Lung (tissue), 12 donors: Measurements from ENCODE around the gene AP4M1. TPM values are rescaled to one million over a fixed set of nuclear protein-coding genes. Genes with fewer than 3 reads are reported as not detected.
A peak's percentile ranks its signal among the peaks of the same experiment; 100 is the strongest.
"Not testable (repeated sequence)": the region's sequence is repeated elsewhere in the genome, so short reads cannot be mapped to it uniquely, and the experiment has no call there.

ENCODE experiments used
- ATAC-seq: fragments of 200-7000 bp; cut with Tn5 transposase; one replicate; pipeline ENCODE4 v1.9.1; 2020; ENCODE audit warnings: moderate number of reproducible peaks; ENCODE audit not compliant: insufficient read depth, low FRiP score
- DNase-seq, 3 donors: peaks; one replicate each; pipeline ENCODE4 v3.0.0-alpha.2; 2013 to 2017
- H3K27ac ChIP-seq, 2 donors: one replicate each; pipeline ENCODE4 v1.5.1; 2013; ENCODE audit warnings: mild to moderate bottlenecking in 2 of 2, moderate library complexity in 2 of 2, control low read depth in 1 of 2, inconsistent platforms in 1 of 2, low read depth in 1 of 2, low read length in 1 of 2
- H3K27me3 ChIP-seq, 3 donors: one replicate each; pipeline ENCODE4 v1.5.1; 2013; ENCODE audit warnings: low read length in 2 of 3; ENCODE audit not compliant: control insufficient read depth in 3 of 3, insufficient read depth in 3 of 3
- H3K36me3 ChIP-seq, 4 donors: one replicate each; pipeline ENCODE4 v1.5.1; 2013; ENCODE audit warnings: low read length in 4 of 4, mild to moderate bottlenecking in 1 of 4, moderate library complexity in 1 of 4; ENCODE audit not compliant: control insufficient read depth in 4 of 4, insufficient read depth in 4 of 4
- H3K4me1 ChIP-seq, 5 donors: one replicate each; pipeline ENCODE4 v1.5.1; 2013; ENCODE audit warnings: low read length in 5 of 5, mild to moderate bottlenecking in 2 of 5, moderate library complexity in 1 of 5; ENCODE audit not compliant: control insufficient read depth in 5 of 5, insufficient read depth in 5 of 5
- H3K4me3 ChIP-seq: one replicate; pipeline ENCODE4 v1.5.1; 2013; ENCODE audit warnings: mild to moderate bottlenecking, control low read depth, moderate library complexity
- H3K9ac ChIP-seq, 2 donors: one replicate each; pipeline ENCODE4 v1.5.1; 2013; ENCODE audit warnings: low read length in 2 of 2, control low read depth in 1 of 2; ENCODE audit not compliant: insufficient read depth in 1 of 2
- H3K9me3 ChIP-seq, 4 donors: one replicate each; pipeline ENCODE4 v1.5.1; 2013; ENCODE audit warnings: low read length in 3 of 4, mild to moderate bottlenecking in 1 of 4, moderate library complexity in 1 of 4; ENCODE audit not compliant: control insufficient read depth in 4 of 4, insufficient read depth in 3 of 4
- WGBS, 2 donors: extraction: QIAGEN DNeasy Blood & Tissue Kit; methylation state at CpG; one replicate each; pipeline ENCODE4 v1.1.7; 2013; 5-methylcytosine and 5-hydroxymethylcytosine counted together
- polyA plus RNA-seq, 2 donors: library from polyadenylated mRNA; stranded (reverse); fragments of 200-250 nt; gene quantifications; one replicate each; pipeline ENCODE4 v1.2.1, GENCODE V29; 2013
- total RNA-seq, 2 donors: library from RNA; depleted of rRNA in 1 of 2; stranded (reverse); fragments of >200 nt in 1 of 2; gene quantifications; one replicate each; pipeline ENCODE4 v1.2.1, GENCODE V29; 2014 to 2021
- TF ChIP-seq, protein P1 (sequence below): IDR thresholded peaks from 2 replicates; pipeline ENCODE4 v1.5.1; 2012; ENCODE audit warnings: mild to moderate bottlenecking; ENCODE audit errors: control extremely low read depth, extremely low read depth
- donor health status: control.
- donor health status: control.
- donor health status: Bipolar disorder and iron deficiency.
- donor health status: healthy.
- donor health status: DM: yes; HTN: yes; CAD: no.

AP4M1 gene
- total and polyA plus RNA-seq, 4 donors, result 14.8 to 24.2 (median 17.1) TPM

DNA sequence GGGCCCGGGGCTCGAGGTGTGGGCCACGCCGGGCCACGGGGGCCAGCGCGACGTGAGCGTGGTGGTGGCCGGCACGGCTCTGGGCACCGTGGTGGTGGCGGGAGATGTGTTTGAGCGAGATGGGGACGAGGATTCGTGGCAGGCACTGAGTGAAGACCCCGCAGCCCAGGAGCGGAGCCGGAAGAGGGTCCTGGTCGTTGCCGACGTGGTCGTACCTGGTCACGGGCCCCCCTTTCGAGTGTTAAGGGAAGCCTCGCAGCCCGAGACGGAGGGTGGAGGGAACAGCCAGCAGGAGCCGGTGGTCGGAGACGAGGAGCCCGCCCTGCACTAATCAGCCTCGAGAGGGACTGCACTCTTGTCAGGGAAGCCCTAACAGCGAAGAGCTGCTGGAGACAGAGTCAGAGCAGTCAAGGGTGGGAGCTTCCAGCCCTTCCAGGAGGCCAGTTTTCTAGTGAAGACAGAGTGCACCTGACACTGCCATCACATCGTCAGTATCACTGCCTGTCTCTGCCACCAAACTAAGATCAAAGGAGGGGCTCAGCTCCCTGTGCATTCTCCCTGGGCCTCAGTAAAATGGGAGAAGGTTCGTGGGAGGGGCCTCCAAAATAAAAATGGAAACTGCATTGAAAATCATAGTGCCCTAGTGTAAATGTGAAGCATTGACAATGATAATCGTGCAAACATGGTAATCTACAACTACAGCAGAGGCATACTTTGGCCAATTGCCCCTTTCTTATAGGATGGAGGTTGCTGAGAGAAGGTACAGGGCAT, 26.6 kb downstream of the AP4M1 start:
- WGBS, 2 donors, result 3 to 5% methylated on average over 35 to 37 of the region's 37 CpGs
- H3K4me3 ChIP-seq, result peak overlapping the region; percentile 80
- TF ChIP-seq, protein P1, sequence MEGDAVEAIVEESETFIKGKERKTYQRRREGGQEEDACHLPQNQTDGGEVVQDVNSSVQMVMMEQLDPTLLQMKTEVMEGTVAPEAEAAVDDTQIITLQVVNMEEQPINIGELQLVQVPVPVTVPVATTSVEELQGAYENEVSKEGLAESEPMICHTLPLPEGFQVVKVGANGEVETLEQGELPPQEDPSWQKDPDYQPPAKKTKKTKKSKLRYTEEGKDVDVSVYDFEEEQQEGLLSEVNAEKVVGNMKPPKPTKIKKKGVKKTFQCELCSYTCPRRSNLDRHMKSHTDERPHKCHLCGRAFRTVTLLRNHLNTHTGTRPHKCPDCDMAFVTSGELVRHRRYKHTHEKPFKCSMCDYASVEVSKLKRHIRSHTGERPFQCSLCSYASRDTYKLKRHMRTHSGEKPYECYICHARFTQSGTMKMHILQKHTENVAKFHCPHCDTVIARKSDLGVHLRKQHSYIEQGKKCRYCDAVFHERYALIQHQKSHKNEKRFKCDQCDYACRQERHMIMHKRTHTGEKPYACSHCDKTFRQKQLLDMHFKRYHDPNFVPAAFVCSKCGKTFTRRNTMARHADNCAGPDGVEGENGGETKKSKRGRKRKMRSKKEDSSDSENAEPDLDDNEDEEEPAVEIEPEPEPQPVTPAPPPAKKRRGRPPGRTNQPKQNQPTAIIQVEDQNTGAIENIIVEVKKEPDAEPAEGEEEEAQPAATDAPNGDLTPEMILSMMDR, result no peak
- DNase-seq (peak; percentile 31 to 43 (median 41)), ATAC-seq (no peak)
- H3K27ac ChIP-seq, result peak overlapping the region; percentile 59 to 99
- H3K9me3 ChIP-seq, result no peaks in the 10 kb centered on the region
- H3K36me3 ChIP-seq, result no peaks in the 10 kb centered on the region
- H3K4me1 ChIP-seq, result peaks cover 0 to 15% (median 5%) of the 10 kb centered on the region in 5 donors
- peak overlapping the region in 1 of 2 donors; percentile 46 for H3K9ac ChIP-seq
- H3K27me3 ChIP-seq, result no peaks in the 10 kb centered on the region

DNA sequence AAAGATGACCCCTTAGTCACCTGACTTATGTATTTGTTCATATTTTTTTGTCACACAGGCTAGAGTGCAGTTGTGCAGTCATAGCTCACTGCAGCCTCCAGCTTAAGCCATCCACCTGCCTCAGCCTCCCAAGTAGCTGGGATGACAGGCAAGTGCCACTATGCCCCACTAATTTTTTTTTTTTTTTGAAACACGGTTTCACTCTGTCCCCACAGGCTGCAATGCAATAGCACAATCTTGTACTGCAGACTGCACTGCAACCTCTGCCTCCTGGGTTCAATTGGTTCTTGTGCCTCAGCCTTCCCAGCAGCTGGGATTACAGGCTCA, 27.2 kb downstream of the AP4M1 start:
- no peak for ATAC-seq
- DNase-seq, result no peak
- WGBS, 2 donors, result 65 to 73% methylated on average over 1 of the region's 1 CpG
- no peaks in the 10 kb centered on the region for H3K9me3 ChIP-seq
- H3K27me3 ChIP-seq, result no peaks in the 10 kb centered on the region
- H3K36me3 ChIP-seq, result no peaks in the 10 kb centered on the region
- no peak overlapping the region for H3K9ac ChIP-seq
- H3K27ac ChIP-seq, result no peak overlapping the region
- no peak overlapping the region for H3K4me3 ChIP-seq
- TF ChIP-seq, protein P1, result no peak
- H3K4me1 ChIP-seq, result peaks cover 0 to 15% (median 5%) of the 10 kb centered on the region in 5 donors

DNA sequence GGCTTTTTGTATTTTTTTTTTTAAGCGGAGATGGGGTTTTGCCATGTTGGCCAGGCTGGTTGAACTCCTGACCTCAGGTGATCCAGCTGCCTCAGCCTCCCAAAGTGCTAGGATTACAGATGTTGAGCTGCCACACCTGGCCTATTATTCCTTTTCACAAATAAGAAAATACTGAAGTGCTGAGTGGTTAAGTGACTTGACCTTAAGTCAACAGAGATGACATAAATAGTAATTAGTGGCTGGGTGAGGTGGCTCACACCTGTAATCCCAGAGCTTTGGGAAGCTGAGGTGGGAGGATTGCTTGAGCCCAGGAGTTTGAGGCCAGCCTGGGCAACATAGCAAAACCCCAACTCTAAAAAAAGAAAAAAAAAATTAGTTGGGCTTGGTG, 28.8 kb downstream of the AP4M1 start:
- H3K9me3 ChIP-seq, ATAC-seq, H3K36me3 ChIP-seq, DNase-seq, H3K4me3 ChIP-seq, H3K27me3 ChIP-seq, H3K9ac ChIP-seq, H3K27ac ChIP-seq: not testable (repeated sequence)
- H3K4me1 ChIP-seq, result peaks cover 0 to 15% (median 5%) of the 10 kb centered on the region in 5 donors
- WGBS, 2 donors, result 96% methylated on average over 1 of the region's 1 CpG

DNA sequence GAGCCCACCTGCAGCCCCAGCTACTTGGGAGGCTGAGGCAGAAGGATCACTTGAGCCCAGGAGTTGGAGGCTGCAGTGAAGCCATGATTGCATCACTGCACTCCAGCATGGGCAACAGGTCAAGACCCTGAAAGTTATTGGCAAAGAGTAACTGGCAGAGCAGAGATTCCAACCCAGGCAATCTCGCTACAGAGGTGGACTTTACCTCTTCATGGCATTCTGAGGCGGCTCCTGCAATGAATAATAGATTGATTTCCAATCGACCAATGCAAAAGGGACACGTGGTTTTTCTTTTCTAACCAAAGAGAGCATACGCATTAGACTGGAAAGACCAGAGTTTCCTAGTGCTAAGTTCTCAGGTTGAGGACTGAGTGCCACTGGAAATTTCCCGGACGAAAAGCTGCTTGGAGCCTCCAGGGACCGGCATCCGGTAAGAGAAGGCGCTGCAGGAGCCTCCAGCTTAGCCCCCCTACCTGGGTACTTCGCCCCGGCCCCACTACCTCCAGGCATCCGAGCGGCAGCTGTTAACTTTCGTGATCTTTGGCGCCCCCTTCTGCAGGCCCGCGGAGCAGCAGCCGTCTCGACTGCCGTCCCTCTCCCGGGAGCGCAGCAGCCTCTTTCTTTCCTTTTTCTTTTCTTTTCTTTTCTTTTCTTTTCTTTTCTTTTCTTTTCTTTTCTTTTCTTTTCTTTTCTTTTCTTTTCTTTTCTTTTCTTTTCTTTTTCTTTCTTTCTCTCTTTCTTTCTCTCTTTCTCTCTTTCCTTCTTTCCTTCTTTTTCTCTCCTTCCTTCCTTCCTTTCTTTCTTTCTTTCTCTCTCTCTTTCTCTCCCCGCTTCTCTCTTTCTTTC, 29.4 kb downstream of the AP4M1 start:
- DNase-seq, result peak; percentile 74 to 81 (median 74)
- Histone ChIP-seq H3K9ac (no peak overlapping the region), H3K9me3 (no peaks in the 10 kb centered on the region), H3K4me1 (peaks cover 0 to 14% (median 5%) of the 10 kb centered on the region in 5 donors), H3K27ac (no peak overlapping the region), H3K36me3 (no peaks in the 10 kb centered on the region), H3K4me3 (no peak overlapping the region), H3K27me3 (no peaks in the 10 kb centered on the region)
- 13 to 14% methylated on average over 24 of the region's 24 CpGs for WGBS, 2 donors
- no peak for ATAC-seq
- TF ChIP-seq, protein P1, result peak; percentile 77
